Measurements from ENCODE around the gene KLF14.

- TF ChIP-seq CTCF (IDR thresholded peaks at IDR 0.05) (no peak), EZH2phosphoT487 (IDR thresholded peaks at IDR 0.05) (no peak), EZH2 (IDR thresholded peaks at IDR 0.05) (no peak)
Measured at GRCh38 chr7:130703851-130704250, 30.2 kb downstream of the KLF14 start.

Measured in neural progenitor cell (in vitro differentiated cells).